ENCODE data around the gene PIGQ.
A peak's percentile ranks its signal among the peaks of the same experiment; 100 is the strongest.

The PIGQ gene

GRCh38 chr16:534856-535445 lies 34.8 kb upstream of the PIGQ start:
- peaks cover 7 to 19% of the 10 kb centered on the region in 2 donors for H3K36me3 ChIP-seq (ENCODE audit: control insufficient read depth in 2 of 2, insufficient read depth in 2 of 2, low read length in 2 of 2)
- peak overlapping the region; percentile 9 to 80 for H3K9ac ChIP-seq (ENCODE audit: low read depth in 1 of 2, low read length in 2 of 2)

GRCh38 chr16:535446-536405 lies 34.0 kb upstream of the PIGQ start:
- H3K27me3 ChIP-seq (ENCODE audit: control insufficient read depth in 2 of 2, insufficient read depth in 2 of 2, low read length in 2 of 2) = no peaks in the 10 kb centered on the region
- H3K27ac ChIP-seq (ENCODE audit: low read depth in 2 of 2, low read length in 2 of 2) = peak overlapping the region; percentile 92 to 95
- H3K4me1 ChIP-seq (ENCODE audit: control insufficient read depth in 2 of 2, insufficient read depth in 2 of 2, low read length in 2 of 2) = peaks cover 17 to 33% of the 10 kb centered on the region in 2 donors
- peak overlapping the region in 1 of 2 donors; percentile 80 for H3K9ac ChIP-seq (ENCODE audit: low read depth in 1 of 2, low read length in 2 of 2)
- no peaks in the 10 kb centered on the region for H3K9me3 ChIP-seq (ENCODE audit: control insufficient read depth in 2 of 2, low read length in 2 of 2)
- peaks cover 7 to 19% of the 10 kb centered on the region in 2 donors for H3K36me3 ChIP-seq (ENCODE audit: control insufficient read depth in 2 of 2, insufficient read depth in 2 of 2, low read length in 2 of 2)
- peak overlapping the region in 1 of 2 donors; percentile 58 for H3K4me3 ChIP-seq (ENCODE audit: low read length in 2 of 2)

More at GRCh38 chr16:534856-535445, 34.8 kb upstream of the PIGQ start:
- H3K4me3 ChIP-seq (ENCODE audit: low read length in 2 of 2) = peak overlapping the region; percentile 58 to 62
- no peaks in the 10 kb centered on the region for H3K9me3 ChIP-seq (ENCODE audit: control insufficient read depth in 2 of 2, low read length in 2 of 2)
- H3K27me3 ChIP-seq (ENCODE audit: control insufficient read depth in 2 of 2, insufficient read depth in 2 of 2, low read length in 2 of 2) = no peaks in the 10 kb centered on the region
- peaks cover 24 to 41% of the 10 kb centered on the region in 2 donors for H3K4me1 ChIP-seq (ENCODE audit: control insufficient read depth in 2 of 2, insufficient read depth in 2 of 2, low read length in 2 of 2)
- H3K27ac ChIP-seq (ENCODE audit: low read depth in 2 of 2, low read length in 2 of 2) = peak overlapping the region; percentile 92 to 95

- Histone ChIP-seq H3K9me3 (ENCODE audit: control insufficient read depth in 2 of 2, low read length in 2 of 2) (no peaks in the 10 kb centered on the region), H3K36me3 (ENCODE audit: control insufficient read depth in 2 of 2, insufficient read depth in 2 of 2, low read length in 2 of 2) (peaks cover 10 to 23% of the 10 kb centered on the region in 2 donors), H3K9ac (ENCODE audit: low read depth in 1 of 2, low read length in 2 of 2) (no peak overlapping the region), H3K4me3 (ENCODE audit: low read length in 2 of 2) (no peak overlapping the region), H3K4me1 (ENCODE audit: control insufficient read depth in 2 of 2, insufficient read depth in 2 of 2, low read length in 2 of 2) (peaks cover 16 to 30% of the 10 kb centered on the region in 2 donors), H3K27ac (ENCODE audit: low read depth in 2 of 2, low read length in 2 of 2) (no peak overlapping the region), H3K27me3 (ENCODE audit: control insufficient read depth in 2 of 2, insufficient read depth in 2 of 2, low read length in 2 of 2) (no peaks in the 10 kb centered on the region)
Measured at GRCh38 chr16:536746-537145, 33.0 kb upstream of the PIGQ start.

- peaks cover 16 to 30% of the 10 kb centered on the region in 2 donors for H3K4me1 ChIP-seq (ENCODE audit: control insufficient read depth in 2 of 2, insufficient read depth in 2 of 2, low read length in 2 of 2)
Measured at GRCh38 chr16:537415-538335, 32.1 kb upstream of the PIGQ start.

GRCh38 chr16:539901-540530 lies 29.8 kb upstream of the PIGQ start:
- no peak overlapping the region for H3K27ac ChIP-seq (ENCODE audit: low read depth in 2 of 2, low read length in 2 of 2)
- H3K4me3 ChIP-seq (ENCODE audit: low read length in 2 of 2) = no peak overlapping the region
- H3K27me3 ChIP-seq (ENCODE audit: control insufficient read depth in 2 of 2, insufficient read depth in 2 of 2, low read length in 2 of 2) = no peaks in the 10 kb centered on the region

More at GRCh38 chr16:537415-538335, 32.1 kb upstream of the PIGQ start:
- H3K27ac ChIP-seq (ENCODE audit: low read depth in 2 of 2, low read length in 2 of 2) = no peak overlapping the region
- no peaks in the 10 kb centered on the region for H3K27me3 ChIP-seq (ENCODE audit: control insufficient read depth in 2 of 2, insufficient read depth in 2 of 2, low read length in 2 of 2)
- no peak overlapping the region for H3K4me3 ChIP-seq (ENCODE audit: low read length in 2 of 2)
- H3K36me3 ChIP-seq (ENCODE audit: control insufficient read depth in 2 of 2, insufficient read depth in 2 of 2, low read length in 2 of 2) = peaks cover 10 to 26% of the 10 kb centered on the region in 2 donors
- H3K9me3 ChIP-seq (ENCODE audit: control insufficient read depth in 2 of 2, low read length in 2 of 2) = no peaks in the 10 kb centered on the region
- no peak overlapping the region for H3K9ac ChIP-seq (ENCODE audit: low read depth in 1 of 2, low read length in 2 of 2)

GRCh38 chr16:540645-541340 lies 29.0 kb upstream of the PIGQ start:
- H3K27me3 ChIP-seq (ENCODE audit: control insufficient read depth in 2 of 2, insufficient read depth in 2 of 2, low read length in 2 of 2) = no peaks in the 10 kb centered on the region
- no peak overlapping the region for H3K27ac ChIP-seq (ENCODE audit: low read depth in 2 of 2, low read length in 2 of 2)
- no peak overlapping the region for H3K4me3 ChIP-seq (ENCODE audit: low read length in 2 of 2)
- H3K9me3 ChIP-seq (ENCODE audit: control insufficient read depth in 2 of 2, low read length in 2 of 2) = no peaks in the 10 kb centered on the region
- no peak overlapping the region for H3K9ac ChIP-seq (ENCODE audit: low read depth in 1 of 2, low read length in 2 of 2)
- peaks cover under 1 to 4% of the 10 kb centered on the region in 2 donors for H3K4me1 ChIP-seq (ENCODE audit: control insufficient read depth in 2 of 2, insufficient read depth in 2 of 2, low read length in 2 of 2)
- H3K36me3 ChIP-seq (ENCODE audit: control insufficient read depth in 2 of 2, insufficient read depth in 2 of 2, low read length in 2 of 2) = peaks cover 10 to 26% of the 10 kb centered on the region in 2 donors

More at GRCh38 chr16:539901-540530, 29.8 kb upstream of the PIGQ start:
- Histone ChIP-seq H3K9me3 (ENCODE audit: control insufficient read depth in 2 of 2, low read length in 2 of 2) (no peaks in the 10 kb centered on the region), H3K4me1 (ENCODE audit: control insufficient read depth in 2 of 2, insufficient read depth in 2 of 2, low read length in 2 of 2) (peaks cover 6 to 12% of the 10 kb centered on the region in 2 donors), H3K9ac (ENCODE audit: low read depth in 1 of 2, low read length in 2 of 2) (no peak overlapping the region), H3K36me3 (ENCODE audit: control insufficient read depth in 2 of 2, insufficient read depth in 2 of 2, low read length in 2 of 2) (peaks cover 10 to 26% of the 10 kb centered on the region in 2 donors)

- H3K4me3 ChIP-seq (ENCODE audit: low read length in 2 of 2) = no peak overlapping the region
- no peak overlapping the region for H3K9ac ChIP-seq (ENCODE audit: low read depth in 1 of 2, low read length in 2 of 2)
- peaks cover 3 to 13% of the 10 kb centered on the region in 2 donors for H3K36me3 ChIP-seq (ENCODE audit: control insufficient read depth in 2 of 2, insufficient read depth in 2 of 2, low read length in 2 of 2)
- no peak overlapping the region for H3K27ac ChIP-seq (ENCODE audit: low read depth in 2 of 2, low read length in 2 of 2)
- H3K9me3 ChIP-seq (ENCODE audit: control insufficient read depth in 2 of 2, low read length in 2 of 2) = no peaks in the 10 kb centered on the region
- no peaks in the 10 kb centered on the region for H3K27me3 ChIP-seq (ENCODE audit: control insufficient read depth in 2 of 2, insufficient read depth in 2 of 2, low read length in 2 of 2)
- no peaks in the 10 kb centered on the region for H3K4me1 ChIP-seq (ENCODE audit: control insufficient read depth in 2 of 2, insufficient read depth in 2 of 2, low read length in 2 of 2)
Measured at GRCh38 chr16:543301-544164, 26.2 kb upstream of the PIGQ start.

GRCh38 chr16:544517-544916 lies 25.3 kb upstream of the PIGQ start:
- Histone ChIP-seq H3K27me3 (ENCODE audit: control insufficient read depth in 2 of 2, insufficient read depth in 2 of 2, low read length in 2 of 2) (no peaks in the 10 kb centered on the region), H3K4me1 (ENCODE audit: control insufficient read depth in 2 of 2, insufficient read depth in 2 of 2, low read length in 2 of 2) (no peaks in the 10 kb centered on the region), H3K9ac (ENCODE audit: low read depth in 1 of 2, low read length in 2 of 2) (no peak overlapping the region), H3K9me3 (ENCODE audit: control insufficient read depth in 2 of 2, low read length in 2 of 2) (no peaks in the 10 kb centered on the region), H3K4me3 (ENCODE audit: low read length in 2 of 2) (no peak overlapping the region), H3K36me3 (ENCODE audit: control insufficient read depth in 2 of 2, insufficient read depth in 2 of 2, low read length in 2 of 2) (peaks cover 3 to 15% of the 10 kb centered on the region in 2 donors), H3K27ac (ENCODE audit: low read depth in 2 of 2, low read length in 2 of 2) (no peak overlapping the region)
